ENCODE data around the gene NAPB.

DNA sequence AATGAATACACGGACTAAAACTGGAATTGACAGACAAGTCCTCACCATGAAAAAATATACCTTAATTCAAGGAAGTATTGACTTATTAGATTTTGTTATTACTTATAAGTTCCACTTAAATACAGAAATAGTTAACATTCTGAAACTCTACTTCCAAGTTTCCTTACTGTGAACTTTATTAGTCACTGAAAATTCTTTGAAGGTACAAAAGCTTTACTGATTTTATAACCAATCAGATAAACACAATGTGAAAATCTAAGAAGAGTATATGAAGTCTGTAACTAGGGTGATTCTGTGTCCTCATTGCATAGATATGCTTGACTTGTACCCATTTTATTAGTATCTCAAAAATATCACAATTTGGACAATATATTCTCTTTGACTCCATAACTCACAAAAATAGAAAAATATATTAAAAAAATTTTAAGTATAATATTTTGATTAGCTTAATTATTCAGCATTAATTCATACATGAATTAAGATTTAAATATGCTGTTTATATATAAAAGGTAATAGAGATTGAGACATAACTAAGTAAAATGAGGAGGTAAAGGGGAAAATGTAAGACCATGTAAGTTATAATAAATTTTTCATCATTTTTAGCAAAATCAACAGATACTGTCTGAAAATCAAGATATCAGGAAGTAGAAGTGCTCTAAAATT lies 6.6 kb downstream of the NAPB start:
- TF ChIP-seq, protein P1, sequence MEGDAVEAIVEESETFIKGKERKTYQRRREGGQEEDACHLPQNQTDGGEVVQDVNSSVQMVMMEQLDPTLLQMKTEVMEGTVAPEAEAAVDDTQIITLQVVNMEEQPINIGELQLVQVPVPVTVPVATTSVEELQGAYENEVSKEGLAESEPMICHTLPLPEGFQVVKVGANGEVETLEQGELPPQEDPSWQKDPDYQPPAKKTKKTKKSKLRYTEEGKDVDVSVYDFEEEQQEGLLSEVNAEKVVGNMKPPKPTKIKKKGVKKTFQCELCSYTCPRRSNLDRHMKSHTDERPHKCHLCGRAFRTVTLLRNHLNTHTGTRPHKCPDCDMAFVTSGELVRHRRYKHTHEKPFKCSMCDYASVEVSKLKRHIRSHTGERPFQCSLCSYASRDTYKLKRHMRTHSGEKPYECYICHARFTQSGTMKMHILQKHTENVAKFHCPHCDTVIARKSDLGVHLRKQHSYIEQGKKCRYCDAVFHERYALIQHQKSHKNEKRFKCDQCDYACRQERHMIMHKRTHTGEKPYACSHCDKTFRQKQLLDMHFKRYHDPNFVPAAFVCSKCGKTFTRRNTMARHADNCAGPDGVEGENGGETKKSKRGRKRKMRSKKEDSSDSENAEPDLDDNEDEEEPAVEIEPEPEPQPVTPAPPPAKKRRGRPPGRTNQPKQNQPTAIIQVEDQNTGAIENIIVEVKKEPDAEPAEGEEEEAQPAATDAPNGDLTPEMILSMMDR (IDR thresholded peaks at IDR 0.05), result no peak
- no peak for TF ChIP-seq POLR2A (IDR thresholded peaks at IDR 0.05)

Data from transverse colon (tissue), 3 donors.